SU-DHL-6 (cell line): ENCODE measurements around the gene ALK.

ENCODE experiments used
- H2AFZ ChIP-seq: fragments of 200-600 bp; sonication (generic); 2 replicates; pipeline ENCODE4 v1.6.1; 2014; ENCODE audit warnings: low read depth, mild to moderate bottlenecking, moderate library complexity, mixed read lengths, antibody characterized with exemption, low read length; ENCODE audit not compliant: severe bottlenecking
- H3F3A ChIP-seq: fragments of 200-600 bp; shearing (Covaris generic); 2 replicates; pipeline ENCODE4 v1.6.0; 2016; ENCODE audit warnings: antibody characterized with exemption, mild to moderate bottlenecking; ENCODE audit not compliant: insufficient read depth
- H3K27ac ChIP-seq: fragments of 200-600 bp; sonication (generic); 2 replicates; pipeline ENCODE4 v1.5.1; 2016; ENCODE audit warnings: low read depth, mild to moderate bottlenecking, low read length, moderate library complexity, mixed read lengths
- H3K27me3 ChIP-seq: fragments of 200-600 bp; sonication (generic), shearing (Covaris generic); 2 replicates; pipeline ENCODE4 v1.6.0; 2014; ENCODE audit warnings: mild to moderate bottlenecking, low read length
- H3K36me3 ChIP-seq: fragments of 200-600 bp; sonication (generic); 2 replicates; pipeline ENCODE4 v1.6.1; 2014; ENCODE audit warnings: mild to moderate bottlenecking, low read length, mixed read lengths
- H3K4me2 ChIP-seq: fragments of 300-600, 200-600 bp; shearing (Covaris generic), sonication (generic); 2 replicates; pipeline ENCODE4 v1.6.0; 2014; ENCODE audit warnings: low read length, low read depth, mild to moderate bottlenecking; ENCODE audit not compliant: poor library complexity, severe bottlenecking
- H3K4me3 ChIP-seq: fragments of 200-600 bp; sonication (generic); 2 replicates; pipeline ENCODE4 v1.5.1; 2014; ENCODE audit warnings: antibody characterized with exemption, low read length, mild to moderate bottlenecking, mixed read lengths; ENCODE audit not compliant: insufficient read depth, poor library complexity, severe bottlenecking
- H3K79me2 ChIP-seq: fragments of 200-600 bp; sonication (generic); 2 replicates; pipeline ENCODE4 v1.6.1; 2014; ENCODE audit warnings: mild to moderate bottlenecking, low read length, moderate library complexity; ENCODE audit not compliant: insufficient read depth
- H3K9ac ChIP-seq: fragments of 200-600 bp; sonication (generic); 2 replicates; pipeline ENCODE4 v1.7.0; 2014; ENCODE audit warnings: mild to moderate bottlenecking, low read length
- H3K9me2 ChIP-seq: fragments of 200-600 bp; sonication (generic); replicated peaks from 2 replicates; pipeline ENCODE4 v1.6.1; 2014; ENCODE audit warnings: low read length; ENCODE audit not compliant: insufficient read depth
- H3K9me3 ChIP-seq: fragments of 200-600 bp; sonication (generic); 2 replicates; pipeline ENCODE4 v1.6.1; 2014; ENCODE audit warnings: low read length, mixed read lengths; ENCODE audit not compliant: insufficient read depth
- H4K20me1 ChIP-seq: fragments of 200-600 bp; sonication (generic); 2 replicates; pipeline ENCODE4 v1.6.1; 2014; ENCODE audit warnings: low read depth, mild to moderate bottlenecking, antibody characterized with exemption, low read length, moderate library complexity, mixed read lengths
- EZH2phosphoT487 ChIP-seq: fragments of 200-600 bp; sonication (generic), shearing (Covaris generic); conservative IDR thresholded peaks from 2 replicates; pipeline ENCODE4 v1.6.1; 2018; ENCODE audit warnings: mild to moderate bottlenecking, antibody characterized with exemption, low read length, moderate library complexity, mixed read lengths
- TF ChIP-seq, protein P1 (sequence below): fragments of 200-600 bp; sonication (generic); IDR thresholded peaks from one replicate; pipeline ENCODE4 v1.5.1; 2017; ENCODE audit warnings: antibody characterized with exemption, mild to moderate bottlenecking, low read length, moderate library complexity; ENCODE audit not compliant: insufficient read depth, poor library complexity, severe bottlenecking

The ALK gene

GRCh38 chr2:29531626-29532025 lies 389.8 kb downstream of the ALK start:
- Histone ChIP-seq H3K36me3 (no peaks in the 10 kb centered on the region), H3K4me3 (no peak overlapping the region), H3K79me2 (no peaks in the 10 kb centered on the region), H2AFZ (no peak overlapping the region), H4K20me1 (no peaks in the 10 kb centered on the region), H3K9me3 (no peaks in the 10 kb centered on the region), H3K27me3 (no peaks in the 10 kb centered on the region), H3K27ac (no peak overlapping the region), H3K4me2 (no peak overlapping the region), H3F3A (no peaks in the 10 kb centered on the region), H3K9ac (no peak overlapping the region), H3K9me2 (no peaks in the 10 kb centered on the region)
- TF ChIP-seq EZH2phosphoT487 = no peak
- TF ChIP-seq, protein P1, sequence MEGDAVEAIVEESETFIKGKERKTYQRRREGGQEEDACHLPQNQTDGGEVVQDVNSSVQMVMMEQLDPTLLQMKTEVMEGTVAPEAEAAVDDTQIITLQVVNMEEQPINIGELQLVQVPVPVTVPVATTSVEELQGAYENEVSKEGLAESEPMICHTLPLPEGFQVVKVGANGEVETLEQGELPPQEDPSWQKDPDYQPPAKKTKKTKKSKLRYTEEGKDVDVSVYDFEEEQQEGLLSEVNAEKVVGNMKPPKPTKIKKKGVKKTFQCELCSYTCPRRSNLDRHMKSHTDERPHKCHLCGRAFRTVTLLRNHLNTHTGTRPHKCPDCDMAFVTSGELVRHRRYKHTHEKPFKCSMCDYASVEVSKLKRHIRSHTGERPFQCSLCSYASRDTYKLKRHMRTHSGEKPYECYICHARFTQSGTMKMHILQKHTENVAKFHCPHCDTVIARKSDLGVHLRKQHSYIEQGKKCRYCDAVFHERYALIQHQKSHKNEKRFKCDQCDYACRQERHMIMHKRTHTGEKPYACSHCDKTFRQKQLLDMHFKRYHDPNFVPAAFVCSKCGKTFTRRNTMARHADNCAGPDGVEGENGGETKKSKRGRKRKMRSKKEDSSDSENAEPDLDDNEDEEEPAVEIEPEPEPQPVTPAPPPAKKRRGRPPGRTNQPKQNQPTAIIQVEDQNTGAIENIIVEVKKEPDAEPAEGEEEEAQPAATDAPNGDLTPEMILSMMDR = no peak

DNA sequence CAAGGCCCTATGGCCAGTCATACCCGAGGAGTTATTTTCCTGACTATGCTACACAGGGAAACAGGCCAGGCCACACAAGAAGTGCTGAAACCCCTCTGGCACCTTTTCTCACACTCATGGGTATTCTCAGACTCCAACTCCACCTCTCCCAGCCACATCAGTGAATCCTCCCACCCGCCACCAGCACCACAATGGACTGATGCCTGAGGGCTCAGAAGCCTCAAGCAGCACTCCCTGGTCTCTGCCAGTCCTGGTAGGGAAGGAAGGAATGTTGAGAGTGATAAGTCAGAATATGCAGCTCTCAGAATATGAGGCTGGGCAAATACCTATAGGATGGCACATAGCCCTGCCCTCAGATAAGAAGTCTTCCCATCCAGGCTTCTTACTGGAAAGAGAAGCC lies 391.1 kb downstream of the ALK start:
- no peak overlapping the region for H2AFZ ChIP-seq

DNA sequence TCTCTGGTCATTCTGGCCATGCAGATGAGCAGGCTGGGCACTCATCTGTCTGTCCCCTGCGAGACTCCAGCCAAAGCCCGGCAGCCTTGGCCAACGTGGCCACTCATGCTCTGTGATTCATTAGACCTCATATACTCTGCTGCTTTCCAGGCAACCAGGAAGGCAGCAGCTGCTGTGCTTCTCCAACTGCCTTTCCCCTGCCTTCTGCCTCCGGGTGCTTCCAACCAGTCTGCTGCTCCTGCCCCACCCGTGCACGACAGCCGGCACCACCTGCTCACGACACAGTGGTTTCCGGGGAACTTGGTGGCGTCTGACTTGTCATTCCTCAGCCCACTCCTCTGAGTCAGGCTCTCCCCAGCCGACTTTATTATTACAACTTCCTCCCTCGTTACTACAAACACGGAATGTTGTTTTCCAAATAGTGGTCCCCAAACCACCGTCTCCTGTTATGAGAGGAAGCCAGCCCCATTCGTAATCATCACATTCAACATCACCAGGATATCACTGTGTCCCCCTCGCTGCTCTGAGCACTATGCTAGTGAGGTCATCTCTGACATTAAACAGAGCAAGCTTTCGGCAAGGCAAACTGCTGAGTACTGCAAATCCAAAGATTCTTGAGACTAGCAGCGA lies 392.4 kb downstream of the ALK start:
- no peaks in the 10 kb centered on the region for H3K9me3 ChIP-seq
- H3K9me2 ChIP-seq = no peaks in the 10 kb centered on the region
- no peaks in the 10 kb centered on the region for H3K79me2 ChIP-seq
- no peak overlapping the region for H2AFZ ChIP-seq
- H3K4me2 ChIP-seq = no peak overlapping the region
- no peaks in the 10 kb centered on the region for H3K27me3 ChIP-seq
- no peak overlapping the region for H3K9ac ChIP-seq
- no peak overlapping the region for H3K4me3 ChIP-seq
- TF ChIP-seq, protein P1 = no peak
- TF ChIP-seq EZH2phosphoT487 = no peak
- no peak overlapping the region for H3K27ac ChIP-seq
- H3F3A ChIP-seq = no peaks in the 10 kb centered on the region
- H4K20me1 ChIP-seq = no peaks in the 10 kb centered on the region
- H3K36me3 ChIP-seq = no peaks in the 10 kb centered on the region

More for the DNA sequence above, 391.1 kb downstream of the ALK start:
- Histone ChIP-seq H3F3A (no peaks in the 10 kb centered on the region), H3K9me3 (no peaks in the 10 kb centered on the region), H3K27me3 (no peaks in the 10 kb centered on the region), H4K20me1 (no peaks in the 10 kb centered on the region), H3K4me2 (no peak overlapping the region), H3K36me3 (no peaks in the 10 kb centered on the region), H3K9ac (no peak overlapping the region), H3K9me2 (no peaks in the 10 kb centered on the region), H3K27ac (no peak overlapping the region), H3K79me2 (no peaks in the 10 kb centered on the region), H3K4me3 (no peak overlapping the region)
- no peak for TF ChIP-seq EZH2phosphoT487
- TF ChIP-seq, protein P1 = no peak
